HL-60/S4 treated with retinoic acid at 250 ng/mL for 4 days and 3 days (cell line): Measurements from ENCODE around the gene RNPEPL1.

Experiments used
- in situ Hi-C: fragments of 300-500 bp; cut with MboI; formaldehyde crosslinking; loops from 2 replicates; pipeline ENCODE4 v1.7.0; 2022; ENCODE audit warnings: low sequenced_read_pairs

The RNPEPL1 gene

DNA sequence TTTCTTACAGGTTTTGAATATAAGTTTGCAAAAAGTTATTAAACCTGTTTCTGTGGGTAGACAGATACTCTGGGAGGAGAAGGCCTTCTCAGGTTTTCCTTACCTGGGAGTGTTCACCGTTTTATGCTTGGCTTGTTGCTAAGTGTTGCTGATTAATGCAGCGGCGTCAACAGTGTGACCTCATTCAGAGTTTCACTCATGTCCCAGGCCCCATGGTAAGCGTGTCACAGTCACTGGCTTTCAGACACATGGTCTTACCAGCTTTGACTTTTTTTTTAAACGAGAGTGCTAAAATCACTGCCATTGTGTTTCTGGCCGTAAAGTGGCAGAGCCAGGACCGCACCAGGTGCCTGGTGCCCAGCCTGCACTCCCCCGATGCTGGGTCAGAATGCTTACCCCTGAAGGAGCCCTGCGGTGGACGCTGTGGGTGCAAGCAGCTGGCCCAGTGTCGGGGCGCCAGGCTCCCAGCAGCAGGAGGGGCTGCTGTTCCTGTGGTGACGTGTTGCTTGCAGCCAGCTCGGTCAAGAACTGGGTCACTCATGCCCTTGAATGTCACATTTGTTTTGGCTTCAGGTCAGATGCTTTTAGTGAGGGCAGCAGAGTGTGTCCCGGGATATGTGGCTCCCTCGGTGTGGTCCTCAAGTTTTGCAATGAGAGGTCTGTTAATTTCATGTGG lies 21.7 kb downstream of the RNPEPL1 start:
- in situ Hi-C loops = no loop called here

DNA sequence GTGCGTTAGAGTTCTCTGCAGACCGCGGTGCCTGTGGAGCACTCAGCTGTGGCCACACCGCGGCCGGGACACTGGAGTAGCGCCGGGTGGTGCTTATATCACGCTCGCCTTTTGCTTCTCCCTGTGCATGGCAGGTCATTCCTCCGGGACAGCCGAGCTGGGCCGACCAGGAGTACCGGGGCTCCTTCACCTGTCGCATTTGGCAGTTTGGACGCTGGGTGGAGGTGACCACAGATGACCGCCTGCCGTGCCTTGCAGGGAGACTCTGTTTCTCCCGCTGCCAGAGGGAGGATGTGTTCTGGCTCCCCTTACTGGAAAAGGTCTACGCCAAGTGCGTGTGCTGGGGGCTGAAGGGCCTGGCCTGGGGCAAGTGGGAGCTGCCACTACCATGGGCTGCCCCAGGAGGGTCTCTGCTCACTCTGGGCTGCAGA lies 22.4 kb downstream of the RNPEPL1 start:
- in situ Hi-C loops = no loop called here

- in situ Hi-C loops = no loop called here
Measured at GRCh38 chr2:240591226-240591625, 22.9 kb downstream of the RNPEPL1 start.

DNA sequence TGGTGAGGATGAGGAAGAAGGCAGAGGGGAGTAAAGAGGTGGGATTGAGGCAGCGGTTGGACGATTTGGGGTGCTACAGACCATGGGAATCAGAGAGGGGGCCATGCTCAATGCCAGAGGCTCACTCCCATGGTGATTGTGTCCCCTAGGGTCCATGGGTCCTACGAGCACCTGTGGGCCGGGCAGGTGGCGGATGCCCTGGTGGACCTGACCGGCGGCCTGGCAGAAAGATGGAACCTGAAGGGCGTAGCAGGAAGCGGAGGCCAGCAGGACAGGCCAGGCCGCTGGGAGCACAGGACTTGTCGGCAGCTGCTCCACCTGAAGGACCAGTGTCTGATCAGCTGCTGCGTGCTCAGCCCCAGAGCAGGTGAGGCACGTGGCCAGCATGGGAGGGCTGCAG lies 23.5 kb downstream of the RNPEPL1 start:
- in situ Hi-C loops = no loop called here

DNA sequence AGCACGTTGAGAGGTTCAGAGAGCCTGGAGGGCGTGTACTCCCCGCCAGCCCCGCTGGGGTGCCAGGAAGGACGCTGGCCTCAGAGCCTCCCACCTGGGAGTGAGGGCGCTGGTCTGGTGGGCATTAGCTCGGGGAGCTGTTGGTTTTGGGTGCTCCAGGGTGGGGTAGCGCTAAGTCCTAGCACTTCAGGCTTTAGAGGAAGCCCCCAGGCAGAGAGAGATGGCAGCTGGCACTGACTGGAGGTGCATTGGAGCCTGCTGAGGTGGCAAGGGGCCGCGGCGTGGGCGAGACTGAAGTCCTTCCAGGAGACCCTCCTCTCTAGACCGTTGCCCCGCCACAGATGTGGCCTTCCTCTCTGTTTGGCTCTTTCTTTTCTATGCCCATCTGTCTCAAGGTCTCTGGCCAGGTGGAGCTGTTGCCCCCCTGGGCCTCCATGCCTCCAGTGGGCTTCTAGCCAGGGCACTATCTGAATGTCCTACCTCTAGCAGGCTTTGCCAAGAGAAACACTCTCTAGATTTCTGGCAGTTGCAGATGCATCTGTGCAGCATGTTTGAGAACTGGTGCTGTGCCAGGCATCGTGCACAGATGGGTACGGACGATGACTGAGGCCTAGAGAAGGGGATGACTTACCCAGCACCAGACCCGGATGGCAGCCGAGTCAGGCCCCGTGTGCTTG lies 24.9 kb downstream of the RNPEPL1 start:
- in situ Hi-C loops = no loop called here

- in situ Hi-C loops = no loop called here
Measured at GRCh38 chr2:240593703-240594451, 25.6 kb downstream of the RNPEPL1 start.

DNA sequence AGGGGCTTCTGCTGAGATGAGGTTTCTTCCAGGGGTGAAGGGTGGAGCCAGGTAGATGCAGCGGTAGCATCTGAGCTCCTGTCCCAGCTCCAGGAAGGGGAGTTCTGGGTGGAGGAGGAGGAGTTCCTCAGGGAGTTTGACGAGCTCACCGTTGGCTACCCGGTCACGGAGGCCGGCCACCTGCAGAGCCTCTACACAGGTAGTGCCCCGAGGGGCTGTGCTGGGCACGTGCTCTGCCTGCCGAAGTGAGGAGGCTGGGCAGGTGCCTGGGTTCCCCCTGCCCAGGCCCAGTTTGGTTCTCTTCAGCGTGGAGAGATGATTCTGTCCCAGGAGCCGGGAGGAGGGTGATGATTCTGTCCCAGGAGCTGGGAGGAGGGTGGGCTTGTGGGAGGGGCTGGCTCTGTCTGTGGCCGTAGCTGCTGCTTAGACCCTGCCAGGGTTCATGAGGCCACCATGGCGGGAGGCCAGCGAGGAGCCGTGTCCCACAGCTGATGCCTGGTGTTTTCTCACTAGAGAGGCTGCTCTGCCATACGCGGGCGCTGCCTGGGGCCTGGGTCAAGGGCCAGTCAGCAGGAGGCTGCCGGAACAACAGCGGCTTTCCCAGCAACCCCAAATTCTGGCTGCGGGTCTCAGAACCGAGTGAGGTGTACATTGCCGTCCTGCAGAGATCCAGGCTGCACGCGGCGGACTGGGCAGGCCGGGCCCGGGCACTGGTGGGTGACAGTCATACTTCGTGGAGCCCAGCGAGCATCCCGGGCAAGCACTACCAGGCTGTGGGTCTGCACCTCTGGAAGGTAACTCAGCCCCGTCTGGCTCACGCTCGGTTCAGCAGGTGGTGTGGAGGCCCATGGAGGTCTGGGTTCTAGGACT lies 26.5 kb downstream of the RNPEPL1 start:
- in situ Hi-C loops = no loop called here

GRCh38 chr2:240595381-240596079 lies 27.2 kb downstream of the RNPEPL1 start:
- in situ Hi-C loops = no loop called here

- in situ Hi-C loops = no loop called here
Measured at GRCh38 chr2:240596080-240596460, 27.8 kb downstream of the RNPEPL1 start.

DNA sequence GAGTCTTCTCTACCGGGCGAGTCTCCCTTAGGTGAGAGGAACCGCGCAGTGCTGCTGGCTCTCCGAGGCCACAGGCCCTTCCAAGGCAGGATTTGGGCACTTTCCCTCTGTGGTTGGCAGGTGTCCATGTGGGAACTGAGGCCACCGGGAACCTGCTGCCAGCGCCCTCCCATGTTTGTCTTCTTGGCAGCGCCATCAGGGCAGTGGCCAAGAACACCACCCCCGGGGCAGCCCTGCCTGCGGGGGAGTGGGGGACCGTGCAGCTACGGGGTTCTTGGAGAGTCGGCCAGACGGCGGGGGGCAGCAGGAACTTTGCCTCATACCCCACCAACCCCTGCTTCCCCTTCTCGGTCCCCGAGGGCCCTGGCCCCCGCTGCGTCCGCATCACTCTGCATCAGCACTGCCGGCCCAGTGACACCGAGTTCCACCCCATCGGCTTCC lies 28.2 kb downstream of the RNPEPL1 start:
- in situ Hi-C loops = no loop called here

GRCh38 chr2:240597054-240597418 lies 28.8 kb downstream of the RNPEPL1 start:
- in situ Hi-C loops = no loop called here

DNA sequence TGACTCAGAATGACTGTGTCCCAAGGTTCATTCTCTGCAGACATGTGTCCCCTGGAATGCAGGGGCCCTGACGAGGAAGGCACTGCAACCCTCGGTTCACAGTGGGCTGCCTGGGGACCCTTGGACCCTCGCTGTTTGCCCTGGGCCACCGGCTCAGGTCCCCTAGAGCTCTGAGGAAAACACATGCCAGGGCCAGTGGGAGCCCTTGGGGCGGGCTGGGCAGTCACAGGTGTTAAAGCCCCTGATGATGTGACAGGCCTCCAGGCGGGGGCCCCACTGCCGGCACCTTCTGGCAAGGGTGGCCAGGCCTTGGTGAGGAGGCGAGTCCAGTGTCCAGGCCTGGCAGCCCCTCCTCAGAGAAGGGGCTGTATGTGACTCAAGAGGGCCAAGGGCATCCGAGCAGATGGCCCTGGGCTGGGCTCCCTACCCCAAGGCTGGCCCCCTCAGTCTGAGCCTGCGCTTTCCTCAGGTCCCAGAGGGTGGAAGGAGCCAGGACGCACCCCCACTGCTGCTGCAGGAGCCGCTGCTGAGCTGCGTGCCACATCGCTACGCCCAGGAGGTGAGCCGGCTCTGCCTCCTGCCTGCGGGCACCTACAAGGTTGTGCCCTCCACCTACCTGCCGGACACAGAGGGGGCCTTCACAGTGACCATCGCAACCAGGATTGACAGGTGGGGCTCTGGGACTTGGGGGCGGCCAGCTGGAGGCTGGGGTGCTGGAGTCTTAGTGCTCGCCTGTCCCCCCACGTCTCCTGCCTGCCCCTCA lies 29.3 kb downstream of the RNPEPL1 start:
- in situ Hi-C loops = no loop called here

- in situ Hi-C loops = no loop called here
Measured at GRCh38 chr2:240598311-240598911, 30.1 kb downstream of the RNPEPL1 start.

- in situ Hi-C loops = no loop called here
Measured at GRCh38 chr2:240599141-240599583, 30.9 kb downstream of the RNPEPL1 start.

DNA sequence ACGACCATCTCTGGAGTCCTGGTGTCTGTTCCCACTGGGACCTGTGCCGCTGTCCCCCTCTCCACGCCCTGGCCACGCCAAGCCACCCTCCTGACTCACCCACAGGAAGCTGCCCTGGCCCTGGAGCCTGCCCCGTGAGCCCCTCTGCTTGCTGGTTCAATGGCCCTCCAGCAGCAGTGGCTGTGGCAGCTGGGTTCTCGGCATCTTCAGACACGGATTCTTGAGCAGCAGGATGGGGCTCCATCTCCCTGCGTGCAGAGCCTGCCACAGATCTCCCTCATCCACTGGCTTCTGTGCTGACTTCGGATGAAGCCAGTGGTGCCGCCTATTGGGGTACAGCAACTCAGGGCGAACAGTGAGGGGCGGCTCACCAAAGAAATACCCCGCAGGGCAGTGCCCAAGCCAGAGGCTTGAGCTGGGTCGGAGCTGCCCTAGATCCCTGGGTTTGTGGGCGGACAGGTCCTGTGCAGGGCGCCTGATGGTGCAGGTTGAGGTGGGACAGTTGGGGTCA lies 32.2 kb downstream of the RNPEPL1 start:
- in situ Hi-C loops = no loop called here

GRCh38 chr2:240601061-240601830 lies 33.0 kb downstream of the RNPEPL1 start:
- in situ Hi-C loops = no loop called here

DNA sequence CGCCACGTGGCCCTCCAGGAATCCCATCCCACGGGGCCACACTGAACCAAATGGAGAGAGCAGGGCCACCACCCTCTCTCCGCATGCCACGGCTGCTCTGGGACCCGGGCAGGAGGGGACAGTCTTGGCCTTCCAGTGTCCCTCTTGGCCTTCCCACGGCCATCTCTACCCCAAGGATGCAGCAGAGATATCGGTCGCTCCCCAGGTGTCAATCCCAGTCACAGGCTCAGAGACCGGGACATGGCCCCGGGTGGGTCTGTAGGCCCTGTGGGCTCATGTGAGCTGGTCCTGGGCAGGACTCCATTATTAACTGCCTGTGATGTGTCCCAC lies 33.5 kb downstream of the RNPEPL1 start:
- in situ Hi-C loops = no loop called here

DNA sequence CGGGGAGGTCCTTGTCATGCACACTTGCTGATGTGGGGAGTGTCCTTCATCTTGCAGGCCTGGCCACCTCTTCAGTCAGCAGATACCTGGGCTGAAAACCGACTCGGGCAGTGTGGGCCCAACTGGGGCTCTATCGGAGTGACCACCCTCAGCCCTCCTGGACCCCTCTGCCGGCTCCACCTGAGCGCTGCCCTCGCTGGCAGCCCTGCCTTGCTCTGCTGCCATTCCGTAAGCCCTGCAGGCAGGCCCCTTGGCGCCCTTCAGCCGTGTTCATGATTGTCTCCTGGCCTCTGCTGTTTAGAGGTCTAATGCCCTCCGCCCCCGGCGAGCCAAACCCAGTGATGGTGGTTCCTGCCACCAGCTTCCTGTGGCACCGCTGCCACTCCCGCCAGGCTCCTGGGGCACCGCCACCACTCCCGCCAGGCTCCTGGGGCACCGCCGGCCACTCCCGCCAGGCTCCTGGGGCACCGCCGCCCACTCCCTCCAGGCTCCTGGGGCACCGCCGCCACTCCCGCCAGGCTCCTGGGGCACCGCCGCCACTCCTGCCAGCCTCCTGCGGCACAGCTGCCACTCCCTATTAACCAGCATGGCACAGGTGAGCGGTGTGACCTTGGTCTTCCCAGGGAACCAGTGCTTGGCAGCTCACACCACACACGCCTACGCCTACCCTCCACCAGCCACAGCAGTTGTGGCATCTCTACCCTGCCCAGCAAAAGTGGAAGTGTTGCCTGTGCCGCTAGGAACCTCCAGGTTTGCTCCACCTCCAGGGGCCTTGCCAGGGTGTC lies 34.2 kb downstream of the RNPEPL1 start:
- in situ Hi-C loops = no loop called here
